ENCODE measurements around the gene KAT5.
A peak's percentile ranks its signal among the peaks of the same experiment; 100 is the strongest.
"Not testable (repeated sequence)": the region's sequence is repeated elsewhere in the genome, so short reads cannot be mapped to it uniquely, and the experiment has no call there.

KAT5 gene

GRCh38 chr11:65711785-65712632, at the start of gene KAT5:
KAT5 (plus strand) TSS chr11:65712252; CDS start chr11:65712268, 16 bp downstream.
- DNase-seq, result peak; percentile 97

GRCh38 chr11:65662799-65663638, 49.0 kb upstream of the KAT5 start, which contains the start of gene RELA:
RELA (minus strand) TSS chr11:65662916; CDS start chr11:65662832, 84 bp downstream.
- DNase-seq, result peak; percentile 89

GRCh38 chr11:65663639-65664200, 48.3 kb upstream of the KAT5 start:
- peak; percentile 51 for DNase-seq

DNA sequence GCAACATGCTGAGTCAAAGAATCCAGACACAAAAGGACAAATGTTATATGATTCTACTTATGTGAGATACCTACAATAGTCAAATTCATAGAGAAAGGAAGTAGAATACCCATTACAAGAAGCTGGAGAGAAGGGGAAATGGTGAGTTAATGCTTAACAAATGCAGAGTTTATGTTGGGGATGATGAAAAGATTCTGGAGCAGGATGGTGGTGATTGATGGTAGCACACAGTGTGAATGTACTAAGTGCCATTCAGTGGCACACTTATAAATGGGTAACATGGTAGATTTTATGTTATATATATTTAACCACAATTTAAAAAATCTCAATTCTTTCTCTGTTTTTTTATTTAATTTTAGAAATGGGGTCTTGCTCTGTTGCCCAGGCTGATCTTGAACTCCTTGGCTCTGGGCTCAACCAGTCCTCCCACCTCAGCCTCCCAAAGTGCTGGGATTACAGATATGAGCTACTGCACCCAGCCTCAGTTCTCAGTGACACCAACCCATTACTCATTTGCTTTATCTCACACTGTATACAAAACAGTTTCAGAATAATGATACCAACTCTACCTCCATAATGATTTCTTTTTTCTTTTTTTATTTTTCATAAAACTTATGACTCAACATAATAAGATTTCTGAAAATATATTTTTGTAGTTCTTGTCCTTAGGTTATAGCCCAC, 39.7 kb upstream of the KAT5 start:
- no peak for DNase-seq

GRCh38 chr11:65672982-65673381, 39.1 kb upstream of the KAT5 start:
- DNase-seq, result no peak

GRCh38 chr11:65680192-65680743, 31.8 kb upstream of the KAT5 start:
- DNase-seq, result no peak

DNA sequence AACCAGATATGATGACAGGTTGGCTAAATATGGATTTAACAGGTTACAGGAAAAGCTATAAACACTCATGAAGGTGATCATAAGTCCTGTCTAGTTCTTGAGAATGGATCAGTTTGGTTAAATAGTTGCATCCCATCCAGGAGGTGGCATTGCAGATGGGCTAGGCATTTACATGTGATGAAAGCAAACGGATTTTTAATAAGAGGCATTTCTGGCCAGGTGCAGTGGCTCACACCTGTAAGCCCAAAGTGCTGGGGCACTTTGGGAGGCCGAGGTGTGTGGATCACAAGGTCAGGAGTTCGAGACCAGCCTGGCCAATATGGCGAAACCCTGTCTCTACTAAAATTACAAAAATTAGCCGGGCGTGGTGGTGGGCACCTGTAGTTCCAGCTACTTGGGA, 28.6 kb upstream of the KAT5 start:
- DNase-seq, result not testable (repeated sequence)

DNA sequence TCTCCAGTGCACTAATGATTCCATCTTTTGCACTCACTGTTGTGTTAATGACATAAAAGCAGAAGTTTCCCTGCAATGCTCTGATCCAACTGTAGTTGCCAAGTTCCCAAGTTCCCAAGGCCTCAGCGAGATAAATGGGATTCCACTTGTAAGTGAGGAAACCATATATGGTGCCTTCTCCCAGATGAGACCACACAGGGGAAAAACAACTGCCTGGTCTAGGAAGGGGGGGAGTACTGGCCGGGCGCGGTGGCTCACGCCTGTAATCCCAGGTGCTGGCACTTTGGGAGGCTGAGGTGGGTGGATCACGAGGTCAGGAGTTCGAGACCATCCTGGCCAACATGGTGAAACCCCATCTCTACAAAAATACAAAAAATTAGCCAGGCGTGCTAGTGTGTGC, 26.1 kb upstream of the KAT5 start:
- no peak for DNase-seq

DNA sequence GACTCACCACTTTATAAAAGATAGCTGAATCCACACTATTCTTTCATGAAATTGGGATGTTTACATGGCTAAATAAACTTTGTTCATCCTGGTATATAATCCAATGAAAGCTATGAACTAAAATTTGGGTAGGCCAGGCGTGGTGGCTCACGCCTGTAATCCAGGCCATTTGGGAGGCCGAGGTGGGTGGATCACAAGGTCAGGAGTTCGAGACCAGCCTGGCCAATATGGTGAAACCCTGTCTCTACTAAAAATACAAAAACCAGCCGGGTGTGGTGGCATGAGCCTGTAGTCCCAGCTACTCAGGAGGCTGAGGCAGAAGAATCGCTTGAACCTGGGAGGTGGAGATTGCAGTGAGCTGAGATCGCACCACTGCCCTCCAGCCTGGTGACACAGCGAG, 20.2 kb upstream of the KAT5 start:
- not testable (repeated sequence) for DNase-seq

DNA sequence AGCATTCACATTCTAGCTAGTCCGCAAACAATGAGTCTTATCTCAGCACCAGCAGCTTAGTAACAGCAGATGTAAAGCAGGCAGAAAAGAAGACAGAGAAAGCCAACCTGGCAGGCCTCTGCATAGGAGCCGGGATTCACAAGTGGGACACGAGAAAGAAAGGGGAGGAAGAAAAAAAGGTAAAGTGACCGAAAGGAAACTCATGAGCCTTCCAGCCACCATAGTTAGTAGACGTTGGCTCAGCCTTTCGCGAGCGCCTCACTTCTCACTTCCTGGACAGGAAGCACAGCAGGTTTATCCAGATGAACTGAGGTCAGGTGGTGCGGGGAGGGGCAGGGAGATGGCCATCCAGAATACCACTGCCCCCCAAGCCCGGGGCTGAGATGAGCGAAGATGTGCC, 19.7 kb upstream of the KAT5 start:
- no peak for DNase-seq

- DNase-seq, result no peak
Observed at GRCh38 chr11:65695459-65696241, 16.4 kb upstream of the KAT5 start.

DNA sequence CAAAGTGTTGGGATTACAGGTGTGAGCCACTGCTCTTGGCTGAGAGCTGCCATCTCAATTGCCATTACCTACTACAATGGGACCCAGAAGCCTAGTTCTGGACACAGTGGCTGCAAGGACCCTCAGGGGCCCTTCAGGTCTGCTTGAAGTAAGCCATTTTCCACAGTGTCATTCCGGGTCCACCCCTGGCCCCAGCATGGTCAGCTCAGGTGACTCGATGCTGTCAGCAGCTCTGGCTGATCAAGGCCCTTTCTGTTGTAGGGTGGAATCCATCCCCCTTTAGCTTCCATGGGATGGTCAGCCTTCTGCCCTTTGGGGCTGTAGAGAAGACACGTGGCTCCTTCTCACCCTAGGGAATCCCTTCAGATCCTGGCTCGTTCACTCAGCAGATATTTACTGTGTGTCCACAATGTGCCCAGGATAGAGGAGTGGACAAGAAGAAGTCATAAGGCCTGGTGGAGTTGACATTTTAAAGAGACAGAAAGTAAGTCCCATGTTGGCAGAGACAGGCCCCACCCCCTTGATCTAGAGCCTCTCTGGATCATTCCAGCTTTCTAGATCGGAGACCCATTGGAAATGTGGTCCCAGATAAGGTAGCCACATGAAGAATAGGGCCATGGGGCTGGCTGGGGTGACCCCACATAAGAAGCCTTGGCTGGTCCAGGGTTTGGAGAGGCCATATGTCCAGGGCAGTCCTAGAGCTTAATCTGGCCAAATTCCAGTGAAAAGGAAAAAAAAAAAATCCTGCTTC, 15.1 kb upstream of the KAT5 start:
- no peak for DNase-seq

DNA sequence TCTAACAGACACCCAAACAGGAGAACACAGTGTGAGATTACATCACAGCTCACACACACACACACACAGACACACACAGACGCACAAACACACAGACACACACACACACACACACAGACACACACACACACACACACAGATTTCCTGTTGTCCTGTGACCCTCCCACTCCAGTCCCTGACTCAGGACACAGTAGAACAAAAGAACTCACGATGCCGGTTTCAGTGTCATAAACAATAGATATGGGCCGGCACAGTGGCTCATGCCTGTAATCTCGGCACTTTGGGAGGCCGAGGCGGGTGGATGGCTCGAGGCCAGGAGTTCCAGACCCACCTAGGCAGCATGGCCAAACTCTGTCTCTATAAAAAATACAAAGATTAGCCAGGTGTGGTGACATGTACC, 13.8 kb upstream of the KAT5 start:
- no peak for DNase-seq

- DNase-seq, result no peak
Observed at GRCh38 chr11:65699306-65699705, 12.7 kb upstream of the KAT5 start.

DNA sequence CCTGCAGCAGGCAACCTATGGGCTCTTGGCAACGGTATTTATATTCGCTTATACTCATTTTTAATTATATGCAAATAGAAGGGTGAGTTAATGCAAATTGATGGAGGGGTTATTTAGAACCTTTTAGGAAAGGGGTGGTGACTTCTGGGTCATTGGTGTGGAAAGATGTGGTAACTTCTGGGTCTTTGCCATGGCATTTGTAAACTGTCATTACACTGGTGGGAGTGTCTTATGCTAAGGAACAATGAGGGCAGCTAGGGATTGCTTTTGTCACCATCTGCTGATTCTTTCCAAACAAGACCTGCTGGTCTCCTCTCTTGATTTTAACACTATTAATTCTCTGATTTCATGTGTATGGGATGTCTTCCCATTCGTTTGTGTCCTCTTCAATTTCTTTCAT, 11.7 kb upstream of the KAT5 start:
- DNase-seq, result no peak

DNA sequence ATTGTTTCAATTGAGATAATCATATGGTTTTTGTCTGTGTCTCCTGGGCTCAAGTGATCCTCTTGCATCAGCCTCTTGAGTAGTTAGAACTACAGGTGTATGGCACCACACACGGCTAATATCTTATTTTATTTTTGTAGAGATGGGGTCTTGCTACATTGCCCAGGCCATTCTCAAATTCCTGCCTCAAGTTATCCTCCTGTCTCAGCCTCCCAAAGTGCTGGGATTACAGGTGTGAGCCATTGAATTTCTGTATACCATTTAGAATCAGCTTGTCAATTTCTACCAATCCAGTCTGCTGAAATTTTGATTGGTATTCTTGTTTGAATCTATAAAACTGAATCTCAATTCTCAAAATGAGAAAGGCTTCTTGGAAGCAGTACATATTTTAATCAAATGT, 10.4 kb upstream of the KAT5 start:
- no peak for DNase-seq

DNA sequence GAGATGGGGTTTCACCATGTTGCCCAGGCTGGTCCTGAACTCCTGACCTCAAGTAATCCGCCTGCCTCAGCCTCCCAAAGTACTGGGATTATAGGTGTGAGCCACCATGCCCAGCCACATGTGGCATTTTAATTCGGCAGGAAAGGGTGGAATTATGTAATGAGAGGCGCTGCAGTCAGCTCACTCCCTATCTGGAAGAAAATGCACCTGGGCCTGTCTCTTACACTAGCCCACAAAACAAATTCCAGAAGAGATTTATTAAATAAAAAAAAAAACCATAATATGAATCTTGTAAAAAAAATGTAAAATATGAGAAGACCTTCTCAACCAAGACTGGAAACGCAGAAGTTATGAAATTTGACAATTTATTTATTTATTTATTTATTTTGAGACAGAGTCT, 8.2 kb upstream of the KAT5 start:
- DNase-seq, result no peak

- DNase-seq, result peak; percentile 39
Observed at GRCh38 chr11:65706303-65706763, 5.7 kb upstream of the KAT5 start.

DNA sequence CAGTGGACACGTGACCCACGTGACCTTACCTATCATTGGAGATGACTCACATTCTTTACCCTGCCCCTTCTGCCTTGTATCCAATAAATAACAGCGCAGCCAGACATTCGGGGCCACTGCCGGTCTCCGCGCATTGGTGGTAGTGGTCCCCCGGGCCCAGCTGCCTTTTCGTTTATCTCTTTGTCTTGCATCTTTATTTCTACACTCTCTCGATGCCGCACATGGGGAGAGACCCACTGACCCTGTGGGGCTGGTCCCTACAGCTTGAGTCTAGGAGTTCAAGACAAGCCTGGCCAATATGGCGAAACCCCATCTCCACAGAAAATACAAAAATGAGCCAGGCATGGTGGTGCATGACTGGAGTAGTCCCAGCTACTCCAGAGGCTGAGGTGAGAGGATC, 5.0 kb upstream of the KAT5 start:
- not testable (repeated sequence) for DNase-seq

- no peak for DNase-seq
Observed at GRCh38 chr11:65708451-65708850, 3.6 kb upstream of the KAT5 start.

DNA sequence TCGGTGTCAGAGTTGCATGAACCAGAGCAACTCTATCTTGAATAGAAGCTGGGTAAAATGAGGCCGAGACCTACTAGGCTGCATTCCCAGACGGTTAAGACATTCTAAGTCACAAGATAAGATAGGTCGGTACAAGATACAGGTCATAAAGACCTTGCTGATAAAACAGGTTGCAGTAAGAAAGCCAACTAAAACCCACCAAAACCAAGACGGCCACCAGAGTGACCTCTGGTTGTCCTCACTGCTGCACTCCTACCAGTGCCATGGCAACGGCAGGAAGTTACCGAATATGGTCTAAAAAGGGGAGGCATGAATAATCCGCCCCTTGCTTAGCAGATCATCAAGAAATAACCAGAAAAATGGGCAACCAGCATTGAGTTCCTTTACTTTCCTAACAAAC, 2.4 kb upstream of the KAT5 start:
- DNase-seq, result no peak

All from NK-92 treated with Interleukin-12 subunit alpha and Interleukin-12 subunit beta, amount 100 ng/mL, for 24 hours (cell line).